Upper lobe of right lung (tissue), 1 donor: ENCODE results near the gene PFDN6. TPM values are rescaled to one million over a fixed set of nuclear protein-coding genes. Genes with fewer than 3 reads are reported as not detected.

Source experiments
- ATAC-seq: fragments of 200-7000 bp; cut with Tn5 transposase; one replicate; pipeline ENCODE4 v1.9.1; 2020; ENCODE audit warnings: mild to moderate bottlenecking, moderate library complexity
- DNase-seq: peaks from one replicate; pipeline ENCODE4 v3.0.0-alpha.2; 2020
- H3K27ac ChIP-seq: fragments of 200-600 bp; one replicate; pipeline ENCODE4 v1.8.0; 2022
- H3K27me3 ChIP-seq: fragments of 200-600 bp; one replicate; pipeline ENCODE4 v1.8.0; 2022; ENCODE audit warnings: mild to moderate bottlenecking
- H3K36me3 ChIP-seq: fragments of 200-600 bp; one replicate; pipeline ENCODE4 v1.8.0; 2022
- H3K4me1 ChIP-seq: fragments of 200-600 bp; one replicate; pipeline ENCODE4 v1.8.0; 2022
- H3K4me3 ChIP-seq: fragments of 200-600 bp; one replicate; pipeline ENCODE4 v1.8.0; 2022; ENCODE audit warnings: mild to moderate bottlenecking
- H3K9me3 ChIP-seq: fragments of 200-600 bp; one replicate; pipeline ENCODE4 v1.8.0; 2022
- intact Hi-C: fragments of 100-400 bp; cut with DNase I; formaldehyde crosslinking; loops from one replicate; pipeline ENCODE4 v1.11.0; 2022
- total RNA-seq: library from RNA; stranded (reverse); fragmentation: NEBNext Ultra II Directional; extraction: Animal tissue kit (Norgen Biotek cat#: 25700); gene quantifications from one replicate; pipeline ENCODE4 v1.2.1, GENCODE V29; 2021
- TF ChIP-seq, protein P1 (sequence below): fragments of 200-600 bp; IDR thresholded peaks from one replicate; pipeline ENCODE4 v1.8.0; 2022; ENCODE audit warnings: antibody characterized with exemption
- donor health status: DM: no; HTN: yes; CAD: no; lungs with severe emphysema.

Gene PFDN6
- total RNA-seq, 1 donor from 2014 or later: 39.3 TPM

DNA sequence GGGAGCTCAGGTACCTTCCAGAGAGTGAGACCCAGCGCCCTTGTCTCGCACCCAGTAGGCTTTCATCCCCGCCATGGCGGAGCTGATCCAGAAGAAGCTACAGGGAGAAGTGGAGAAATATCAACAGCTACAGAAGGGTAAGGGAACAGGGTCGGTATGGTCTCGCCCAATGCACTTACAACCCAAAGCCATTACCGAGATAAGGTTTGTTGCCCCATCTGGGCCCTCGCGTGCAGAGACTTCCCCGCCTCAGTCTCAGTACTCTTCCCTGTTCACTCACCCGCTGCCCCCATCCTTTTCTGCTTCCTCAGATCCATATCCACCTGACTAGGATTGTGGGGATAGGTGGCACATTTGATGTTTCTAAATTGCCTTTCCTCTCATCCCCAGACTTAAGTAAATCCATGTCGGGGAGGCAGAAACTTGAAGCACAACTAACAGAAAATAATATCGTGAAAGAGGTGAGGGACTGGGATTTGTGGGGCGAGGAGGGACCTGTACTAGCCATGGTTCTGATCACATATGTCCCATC is 449 bp downstream of the PFDN6 start:
- TF ChIP-seq, protein P1, sequence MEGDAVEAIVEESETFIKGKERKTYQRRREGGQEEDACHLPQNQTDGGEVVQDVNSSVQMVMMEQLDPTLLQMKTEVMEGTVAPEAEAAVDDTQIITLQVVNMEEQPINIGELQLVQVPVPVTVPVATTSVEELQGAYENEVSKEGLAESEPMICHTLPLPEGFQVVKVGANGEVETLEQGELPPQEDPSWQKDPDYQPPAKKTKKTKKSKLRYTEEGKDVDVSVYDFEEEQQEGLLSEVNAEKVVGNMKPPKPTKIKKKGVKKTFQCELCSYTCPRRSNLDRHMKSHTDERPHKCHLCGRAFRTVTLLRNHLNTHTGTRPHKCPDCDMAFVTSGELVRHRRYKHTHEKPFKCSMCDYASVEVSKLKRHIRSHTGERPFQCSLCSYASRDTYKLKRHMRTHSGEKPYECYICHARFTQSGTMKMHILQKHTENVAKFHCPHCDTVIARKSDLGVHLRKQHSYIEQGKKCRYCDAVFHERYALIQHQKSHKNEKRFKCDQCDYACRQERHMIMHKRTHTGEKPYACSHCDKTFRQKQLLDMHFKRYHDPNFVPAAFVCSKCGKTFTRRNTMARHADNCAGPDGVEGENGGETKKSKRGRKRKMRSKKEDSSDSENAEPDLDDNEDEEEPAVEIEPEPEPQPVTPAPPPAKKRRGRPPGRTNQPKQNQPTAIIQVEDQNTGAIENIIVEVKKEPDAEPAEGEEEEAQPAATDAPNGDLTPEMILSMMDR: no peak
- Histone ChIP-seq H3K4me1 (peaks cover 19% of the 10 kb centered on the region), H3K4me3 (peak overlapping the region; percentile 89), H3K27ac (peak overlapping the region; percentile 73), H3K9me3 (no peaks in the 10 kb centered on the region), H3K36me3 (peaks cover 65% of the 10 kb centered on the region), H3K27me3 (no peaks in the 10 kb centered on the region)
- DNase-seq: no peak
- intact Hi-C loops: no loop called here
- no peak for ATAC-seq

DNA sequence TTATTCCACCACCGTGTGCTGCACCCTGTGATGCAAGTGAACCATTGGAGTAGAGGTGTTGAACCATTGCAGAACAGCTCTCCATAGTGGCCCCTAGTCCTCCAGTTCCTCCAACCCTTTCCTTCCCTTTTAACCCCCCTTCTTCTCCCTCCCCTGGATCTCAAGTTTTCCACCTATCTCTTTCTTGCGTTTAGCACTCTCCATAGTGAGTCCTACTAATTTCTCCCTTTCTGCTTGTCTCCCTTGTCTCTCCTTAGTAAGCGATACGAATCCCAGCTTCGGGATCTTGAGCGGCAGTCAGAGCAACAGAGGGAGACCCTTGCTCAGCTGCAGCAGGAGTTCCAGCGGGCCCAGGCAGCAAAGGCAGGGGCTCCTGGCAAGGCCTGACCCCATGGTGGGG is 1.1 kb downstream of the PFDN6 start:
- no peaks in the 10 kb centered on the region for H3K27me3 ChIP-seq
- peaks cover 66% of the 10 kb centered on the region for H3K36me3 ChIP-seq
- H3K27ac ChIP-seq: no peak overlapping the region
- intact Hi-C loops: no loop called here
- peaks cover 19% of the 10 kb centered on the region for H3K4me1 ChIP-seq
- DNase-seq (no peak), ATAC-seq (no peak)
- TF ChIP-seq, protein P1: no peak
- H3K9me3 ChIP-seq: no peaks in the 10 kb centered on the region
- H3K4me3 ChIP-seq: peak overlapping the region; percentile 89

DNA sequence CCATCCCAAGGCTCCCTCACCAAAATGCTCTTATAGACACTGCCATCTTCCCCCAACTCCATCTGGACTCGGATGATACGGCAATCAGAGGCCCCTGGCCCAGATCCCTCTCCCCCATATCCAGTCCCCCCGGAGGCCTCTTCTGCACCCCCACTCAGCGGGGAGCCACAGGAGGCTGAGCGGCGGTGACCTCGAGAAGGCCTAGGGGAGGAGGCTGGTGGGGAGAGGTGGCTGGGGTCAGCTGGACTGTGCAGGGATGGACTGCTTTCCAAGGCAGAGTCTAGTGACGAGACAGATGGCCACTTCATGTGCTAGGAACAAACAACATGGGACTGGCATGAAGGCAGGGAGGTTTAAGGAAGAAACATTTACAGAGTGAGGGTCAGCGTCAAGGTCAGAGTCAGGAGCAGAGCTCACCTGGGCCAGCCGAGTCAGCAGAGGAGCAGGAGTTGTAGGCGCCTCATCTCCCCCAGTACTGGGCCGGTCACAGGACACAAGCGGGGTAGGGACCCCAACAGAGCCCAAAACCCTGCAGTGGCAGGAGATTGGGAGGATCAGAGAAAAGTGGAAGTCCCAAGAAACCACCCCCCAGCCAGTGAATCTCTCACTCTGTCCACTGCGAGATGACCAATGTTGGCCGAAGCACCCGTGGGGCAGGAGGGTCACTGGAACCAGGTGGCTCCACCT is 3.7 kb downstream of the PFDN6 start:
- no peaks in the 10 kb centered on the region for H3K9me3 ChIP-seq
- H3K4me1 ChIP-seq: peaks cover 21% of the 10 kb centered on the region
- DNase-seq: no peak
- TF ChIP-seq, protein P1: no peak
- no peak overlapping the region for H3K4me3 ChIP-seq
- H3K27me3 ChIP-seq: no peaks in the 10 kb centered on the region
- no peak overlapping the region for H3K27ac ChIP-seq
- intact Hi-C loops: no loop called here
- peaks cover 58% of the 10 kb centered on the region for H3K36me3 ChIP-seq
- no peak for ATAC-seq

DNA sequence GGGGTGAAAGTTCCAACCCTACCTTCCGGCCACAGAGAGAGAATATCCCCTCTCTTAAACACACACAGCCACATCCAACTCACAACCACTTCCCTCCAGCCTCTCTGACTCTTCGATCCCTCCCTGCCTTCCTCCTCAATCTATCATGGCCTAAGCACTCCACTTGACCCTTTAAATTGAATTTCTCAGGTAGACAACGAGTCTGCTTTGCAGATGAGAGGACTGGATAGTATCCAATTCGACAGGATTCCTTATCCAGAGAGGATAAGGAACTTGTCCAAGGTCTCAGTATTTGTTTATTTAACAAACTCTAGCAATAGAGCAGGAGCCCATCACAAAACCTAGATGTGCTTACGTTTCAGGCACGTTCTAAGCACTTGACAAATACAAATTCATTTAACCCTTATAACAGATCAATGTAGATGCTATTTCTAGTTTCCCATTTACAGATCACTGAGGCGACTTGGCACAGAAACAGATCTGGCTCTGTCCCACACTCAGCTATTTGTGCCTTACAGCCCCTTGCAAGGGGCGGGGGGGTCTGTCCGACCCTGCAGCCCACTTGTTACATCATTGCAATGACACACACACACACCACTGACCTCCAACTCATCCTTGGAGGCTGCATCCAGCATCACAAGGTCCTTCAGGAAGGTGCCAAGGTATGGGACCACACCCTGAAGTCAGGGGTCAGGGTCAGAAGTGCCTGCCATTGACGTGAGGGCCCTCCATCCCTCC is 4.9 kb downstream of the PFDN6 start:
- H3K4me1 ChIP-seq: peaks cover 17% of the 10 kb centered on the region
- intact Hi-C loops: no loop called here
- ATAC-seq: no peak
- H3K9me3 ChIP-seq: no peaks in the 10 kb centered on the region
- TF ChIP-seq, protein P1: no peak
- peaks cover 58% of the 10 kb centered on the region for H3K36me3 ChIP-seq
- no peak for DNase-seq
- H3K27me3 ChIP-seq: no peaks in the 10 kb centered on the region
- no peak overlapping the region for H3K4me3 ChIP-seq
- no peak overlapping the region for H3K27ac ChIP-seq

DNA sequence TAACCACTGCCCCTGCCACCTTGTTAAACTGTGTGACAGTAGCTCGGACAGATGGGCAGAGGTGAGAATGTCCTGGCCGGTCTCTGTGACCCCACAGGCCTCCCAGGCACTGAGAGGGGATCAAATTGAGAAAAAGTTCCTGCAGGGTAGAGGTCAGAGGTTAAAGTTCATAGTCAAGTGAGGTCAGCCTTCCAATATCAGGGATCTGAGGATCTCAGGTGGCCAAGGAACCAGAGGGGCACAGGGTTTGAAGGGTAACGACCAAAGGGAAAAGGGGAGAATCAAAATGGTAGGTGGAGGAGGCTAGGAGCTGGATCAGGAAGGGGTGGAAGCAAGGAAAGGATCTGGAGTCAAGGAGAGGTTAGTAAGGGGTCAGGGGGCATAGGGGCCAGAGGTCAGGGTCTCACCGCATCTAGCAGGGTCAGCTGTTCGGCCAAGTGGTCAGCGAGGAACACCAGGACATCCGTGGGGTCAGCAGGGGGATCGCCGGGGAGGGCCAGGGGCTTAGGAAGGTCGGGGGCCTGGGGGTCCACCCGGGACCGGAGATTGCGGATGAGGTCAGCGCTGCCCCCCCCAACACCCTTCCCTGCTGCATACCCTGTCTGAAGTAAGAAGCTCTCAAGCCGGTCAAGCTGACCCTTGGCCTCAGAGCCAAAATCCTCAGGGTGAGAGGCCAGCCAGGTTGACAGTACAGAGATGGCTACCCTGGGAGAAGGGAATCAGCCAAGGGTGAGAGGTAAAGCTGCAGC is 6.4 kb downstream of the PFDN6 start:
- no peak for DNase-seq
- no peak for ATAC-seq
- TF ChIP-seq, protein P1: no peak
- Histone ChIP-seq H3K4me1 (peaks cover 17% of the 10 kb centered on the region), H3K27ac (no peak overlapping the region), H3K27me3 (no peaks in the 10 kb centered on the region), H3K9me3 (no peaks in the 10 kb centered on the region), H3K4me3 (no peak overlapping the region), H3K36me3 (peaks cover 58% of the 10 kb centered on the region)
- intact Hi-C loops: no loop called here
